ENCODE measurements around the gene PCLO. TPM values are rescaled to one million over a fixed set of nuclear protein-coding genes. Genes with fewer than 3 reads are reported as not detected.
"Not testable (repeated sequence)": the region's sequence is repeated elsewhere in the genome, so short reads cannot be mapped to it uniquely, and the experiment has no call there.

The PCLO gene
- total and polyA plus RNA-seq, 2 experiments from 2014 or later, result 0.77 to 1.1 TPM

- no peaks in the 10 kb centered on the region for H3K4me1 ChIP-seq (ENCODE audit: low read depth)
- no peaks in the 10 kb centered on the region for H3K27me3 ChIP-seq
- H3K9me3 ChIP-seq (ENCODE audit: low read depth), result no peaks in the 10 kb centered on the region
- TF ChIP-seq CTCF (IDR thresholded peaks at IDR 0.05; ENCODE audit: low read depth, low read length), result no peak
- no peaks in the 10 kb centered on the region for H3K36me3 ChIP-seq
- DNase-seq (ENCODE audit: low read depth in 1 of 2, low spot score in 1 of 2), result no peak
- no peak overlapping the region for H3K27ac ChIP-seq
- H3K4me3 ChIP-seq, result no peak overlapping the region
Observed at GRCh38 chr7:82897500-82897899, 265.2 kb downstream of the PCLO start.

GRCh38 chr7:82894341-82894740 lies 268.3 kb downstream of the PCLO start:
- H3K27ac ChIP-seq; H3K36me3 ChIP-seq; H3K27me3 ChIP-seq; DNase-seq (ENCODE audit: low read depth in 1 of 2, low spot score in 1 of 2); H3K4me3 ChIP-seq; H3K4me1 ChIP-seq (ENCODE audit: low read depth); H3K9me3 ChIP-seq (ENCODE audit: low read depth): not testable (repeated sequence)

- TF ChIP-seq CTCF (IDR thresholded peaks at IDR 0.05; ENCODE audit: low read depth, low read length), result no peak
- Histone ChIP-seq H3K9me3 (ENCODE audit: low read depth) (no peaks in the 10 kb centered on the region), H3K36me3 (no peaks in the 10 kb centered on the region), H3K27ac (no peak overlapping the region), H3K4me3 (no peak overlapping the region), H3K27me3 (no peaks in the 10 kb centered on the region), H3K4me1 (ENCODE audit: low read depth) (no peaks in the 10 kb centered on the region)
- no peak for DNase-seq (ENCODE audit: low read depth in 1 of 2, low spot score in 1 of 2)
Observed at GRCh38 chr7:82886324-82886723, 276.4 kb downstream of the PCLO start.

- Histone ChIP-seq H3K36me3 (no peaks in the 10 kb centered on the region), H3K9me3 (ENCODE audit: low read depth) (no peaks in the 10 kb centered on the region), H3K4me3 (no peak overlapping the region), H3K4me1 (ENCODE audit: low read depth) (no peaks in the 10 kb centered on the region), H3K27ac (no peak overlapping the region), H3K27me3 (no peaks in the 10 kb centered on the region)
- no peak for TF ChIP-seq CTCF (IDR thresholded peaks at IDR 0.05; ENCODE audit: low read depth, low read length)
- DNase-seq (ENCODE audit: low read depth in 1 of 2, low spot score in 1 of 2), result no peak
Observed at GRCh38 chr7:82865856-82866255, 296.8 kb downstream of the PCLO start.

- Histone ChIP-seq H3K27ac (no peak overlapping the region), H3K9me3 (ENCODE audit: low read depth) (no peaks in the 10 kb centered on the region), H3K27me3 (no peaks in the 10 kb centered on the region), H3K4me1 (ENCODE audit: low read depth) (no peaks in the 10 kb centered on the region), H3K36me3 (no peaks in the 10 kb centered on the region), H3K4me3 (no peak overlapping the region)
- TF ChIP-seq CTCF (IDR thresholded peaks at IDR 0.05; ENCODE audit: low read depth, low read length), result no peak
- DNase-seq (ENCODE audit: low read depth in 1 of 2, low spot score in 1 of 2), result no peak
Observed at GRCh38 chr7:82859106-82859850, 303.4 kb downstream of the PCLO start.

GRCh38 chr7:82851121-82851520 lies 311.6 kb downstream of the PCLO start:
- no peak for DNase-seq (ENCODE audit: low read depth in 1 of 2, low spot score in 1 of 2)
- Histone ChIP-seq H3K36me3 (no peaks in the 10 kb centered on the region), H3K4me3 (no peak overlapping the region), H3K27ac (no peak overlapping the region), H3K9me3 (ENCODE audit: low read depth) (no peaks in the 10 kb centered on the region), H3K4me1 (ENCODE audit: low read depth) (no peaks in the 10 kb centered on the region), H3K27me3 (no peaks in the 10 kb centered on the region)
- TF ChIP-seq CTCF (IDR thresholded peaks at IDR 0.05; ENCODE audit: low read depth, low read length), result no peak
